Coronary artery (tissue), 2 donors: ENCODE results near the gene CUL3.

Source experiments
- DNase-seq: peaks from one replicate; pipeline ENCODE4 v3.0.0-alpha.2; 2017; ENCODE audit warnings: low spot score
- H3K27ac ChIP-seq, 2 donors: fragments of 200-600 bp; sonication (generic); one replicate each; pipeline ENCODE4 v1.5.1; 2016 to 2019
- H3K4me3 ChIP-seq: fragments of 200-600 bp; sonication (generic); 2 replicates; pipeline ENCODE4 v1.5.1; 2016; ENCODE audit warnings: mild to moderate bottlenecking, moderate library complexity
- TF ChIP-seq, protein P1 (sequence below): fragments of 200-600 bp; sonication (generic); IDR thresholded peaks from one replicate; pipeline ENCODE4 v1.5.1; 2019; ENCODE audit warnings: antibody characterized with exemption

CUL3 gene

DNA sequence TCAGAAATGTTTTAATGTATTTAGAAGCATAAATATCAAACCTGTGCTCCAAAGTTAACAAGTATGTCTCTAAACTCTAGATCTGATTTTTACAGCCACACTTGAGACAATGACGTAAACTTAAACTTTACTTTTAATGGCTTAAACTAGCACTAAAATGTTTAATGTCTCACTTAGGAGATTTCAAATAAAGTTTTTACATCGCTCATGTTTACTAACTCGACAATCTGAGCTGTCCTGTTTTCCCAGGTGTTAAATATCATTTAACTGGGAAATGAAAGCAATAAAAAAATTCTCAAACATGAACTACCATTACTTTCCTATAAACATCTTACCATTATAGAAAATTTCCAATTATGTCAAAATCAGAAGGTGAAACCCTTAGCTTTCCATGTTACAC lies 113.0 kb downstream of the CUL3 start:
- H3K4me3 ChIP-seq = no peak overlapping the region
- no peak for DNase-seq
- H3K27ac ChIP-seq = no peak overlapping the region
- TF ChIP-seq, protein P1, sequence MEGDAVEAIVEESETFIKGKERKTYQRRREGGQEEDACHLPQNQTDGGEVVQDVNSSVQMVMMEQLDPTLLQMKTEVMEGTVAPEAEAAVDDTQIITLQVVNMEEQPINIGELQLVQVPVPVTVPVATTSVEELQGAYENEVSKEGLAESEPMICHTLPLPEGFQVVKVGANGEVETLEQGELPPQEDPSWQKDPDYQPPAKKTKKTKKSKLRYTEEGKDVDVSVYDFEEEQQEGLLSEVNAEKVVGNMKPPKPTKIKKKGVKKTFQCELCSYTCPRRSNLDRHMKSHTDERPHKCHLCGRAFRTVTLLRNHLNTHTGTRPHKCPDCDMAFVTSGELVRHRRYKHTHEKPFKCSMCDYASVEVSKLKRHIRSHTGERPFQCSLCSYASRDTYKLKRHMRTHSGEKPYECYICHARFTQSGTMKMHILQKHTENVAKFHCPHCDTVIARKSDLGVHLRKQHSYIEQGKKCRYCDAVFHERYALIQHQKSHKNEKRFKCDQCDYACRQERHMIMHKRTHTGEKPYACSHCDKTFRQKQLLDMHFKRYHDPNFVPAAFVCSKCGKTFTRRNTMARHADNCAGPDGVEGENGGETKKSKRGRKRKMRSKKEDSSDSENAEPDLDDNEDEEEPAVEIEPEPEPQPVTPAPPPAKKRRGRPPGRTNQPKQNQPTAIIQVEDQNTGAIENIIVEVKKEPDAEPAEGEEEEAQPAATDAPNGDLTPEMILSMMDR = no peak

DNA sequence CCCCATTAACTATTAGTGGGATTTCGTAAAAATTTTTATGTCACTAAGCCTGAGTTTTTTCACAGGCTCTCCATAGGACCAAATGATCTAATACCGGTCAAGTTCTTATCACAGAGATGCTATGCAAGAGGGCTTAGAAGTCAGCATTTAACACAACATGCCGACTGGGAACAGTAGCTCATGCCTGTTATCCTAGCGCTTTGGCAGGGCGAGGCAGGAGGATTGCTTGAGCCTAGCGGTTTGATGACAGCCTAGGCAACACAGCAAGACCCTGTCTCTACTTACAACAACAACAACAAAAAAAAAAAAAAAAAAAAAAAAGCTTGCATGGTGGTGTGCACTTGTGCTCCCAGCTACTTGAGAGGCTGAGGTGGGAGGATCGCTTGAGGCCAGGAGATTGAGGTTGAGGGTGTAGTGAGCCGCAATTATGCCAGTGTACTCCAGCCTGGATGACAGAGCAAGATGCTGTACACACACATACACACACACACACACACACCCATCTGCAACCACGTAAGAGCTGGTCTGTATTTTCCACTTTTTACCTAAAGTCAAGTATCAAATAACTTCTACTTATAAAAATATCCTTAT lies 115.7 kb downstream of the CUL3 start:
- no peak overlapping the region for H3K4me3 ChIP-seq
- TF ChIP-seq, protein P1 = no peak
- DNase-seq = no peak
- H3K27ac ChIP-seq = no peak overlapping the region

GRCh38 chr2:224466304-224466895 lies 118.8 kb downstream of the CUL3 start:
- Histone ChIP-seq H3K27ac (no peak overlapping the region), H3K4me3 (no peak overlapping the region)
- TF ChIP-seq, protein P1 = no peak
- no peak for DNase-seq

DNA sequence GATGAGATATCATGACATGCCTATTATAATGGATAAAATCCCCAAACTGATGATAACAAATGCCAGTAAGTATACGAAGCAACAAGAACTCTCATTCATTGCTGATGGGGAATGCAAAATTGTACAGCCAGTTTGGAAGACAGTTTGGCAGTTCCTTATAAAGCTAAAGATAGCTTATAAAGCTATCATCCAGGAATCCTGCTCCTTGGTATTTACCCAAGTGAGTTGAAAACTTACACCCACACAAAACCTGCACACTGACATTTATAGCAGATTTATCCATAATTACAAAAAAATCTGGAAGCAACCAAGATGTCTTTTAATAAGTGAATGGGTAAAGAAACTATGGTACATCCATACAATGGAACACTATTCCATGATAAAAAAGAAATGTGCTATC lies 123.8 kb downstream of the CUL3 start:
- TF ChIP-seq, protein P1 = no peak
- no peak overlapping the region for H3K27ac ChIP-seq
- H3K4me3 ChIP-seq = no peak overlapping the region
- DNase-seq = no peak

- TF ChIP-seq, protein P1 = no peak
- DNase-seq = no peak
- no peak overlapping the region for H3K27ac ChIP-seq
- no peak overlapping the region for H3K4me3 ChIP-seq
These were observed 127.6 kb downstream of the CUL3 start for GRCh38 chr2:224457408-224458096.

DNA sequence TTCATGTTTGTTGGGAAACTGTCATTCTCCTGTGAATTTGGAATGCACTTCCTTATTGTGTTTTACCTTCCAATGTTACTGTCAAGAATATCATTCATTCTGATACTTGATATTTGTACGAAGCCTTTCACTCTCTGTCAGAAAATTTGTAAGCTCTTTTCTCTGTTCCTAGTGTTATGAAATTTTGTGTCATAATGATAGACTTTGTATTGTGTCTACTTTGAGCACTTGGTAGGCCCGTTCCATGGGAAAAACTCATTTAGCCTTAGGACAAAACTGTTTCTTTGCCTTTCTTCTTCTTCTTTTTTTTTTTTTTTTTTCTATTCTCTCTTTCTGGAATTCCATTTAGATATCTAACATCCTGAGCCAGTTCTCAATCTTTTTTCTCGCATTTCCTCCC lies 131.3 kb downstream of the CUL3 start:
- TF ChIP-seq, protein P1 = no peak
- Histone ChIP-seq H3K4me3 (no peak overlapping the region), H3K27ac (no peak overlapping the region)
- no peak for DNase-seq
